ENCODE data around the gene LRCH4.
"Not testable (repeated sequence)": the region's sequence is repeated elsewhere in the genome, so short reads cannot be mapped to it uniquely, and the experiment has no call there.

Gene LRCH4

GRCh38 chr7:100540073-100540723, 45.7 kb downstream of the LRCH4 start:
- no peak for DNase-seq (ENCODE audit: low read depth)
- no peak for TF ChIP-seq CTCF (IDR thresholded peaks at IDR 0.05; ENCODE audit: insufficient read depth, low read depth, low read length, missing control alignments)
- peak overlapping the region; percentile 69 for H3K4me3 ChIP-seq (ENCODE audit: low read depth, low read length)

- H3K4me3 ChIP-seq (ENCODE audit: low read depth, low read length), result peak overlapping the region; percentile 69
- TF ChIP-seq CTCF (IDR thresholded peaks at IDR 0.05; ENCODE audit: insufficient read depth, low read depth, low read length, missing control alignments), result no peak
- DNase-seq (ENCODE audit: low read depth), result no peak
Observed at GRCh38 chr7:100539436-100540006, 46.4 kb downstream of the LRCH4 start.

GRCh38 chr7:100538654-100539435, 47.1 kb downstream of the LRCH4 start, which contains the start of gene AGFG2:
AGFG2 (plus strand) TSS chr7:100539203; CDS start chr7:100539347, 144 bp downstream.
- H3K4me3 ChIP-seq (ENCODE audit: low read depth, low read length), result peak within 1 kb of the TSS; percentile 87
- TF ChIP-seq CTCF (IDR thresholded peaks at IDR 0.05; ENCODE audit: insufficient read depth, low read depth, low read length, missing control alignments), result no peak
- DNase-seq (ENCODE audit: low read depth), result peak; percentile 100

GRCh38 chr7:100538348-100538653, 47.6 kb downstream of the LRCH4 start:
- DNase-seq (ENCODE audit: low read depth), result no peak
- no peak for TF ChIP-seq CTCF (IDR thresholded peaks at IDR 0.05; ENCODE audit: insufficient read depth, low read depth, low read length, missing control alignments)
- H3K4me3 ChIP-seq (ENCODE audit: low read depth, low read length), result peak overlapping the region; percentile 87

- not testable (repeated sequence) for H3K4me3 ChIP-seq (ENCODE audit: low read depth, low read length); DNase-seq (ENCODE audit: low read depth)
Observed at GRCh38 chr7:100536695-100537094, 49.2 kb downstream of the LRCH4 start.

GRCh38 chr7:100535982-100536381, 49.9 kb downstream of the LRCH4 start:
- not testable (repeated sequence) for DNase-seq (ENCODE audit: low read depth); H3K4me3 ChIP-seq (ENCODE audit: low read depth, low read length)

GRCh38 chr7:100532165-100533022, 53.5 kb downstream of the LRCH4 start:
- TF ChIP-seq CTCF (IDR thresholded peaks at IDR 0.05; ENCODE audit: insufficient read depth, low read depth, low read length, missing control alignments), result no peak
- no peak overlapping the region for H3K4me3 ChIP-seq (ENCODE audit: low read depth, low read length)
- no peak for DNase-seq (ENCODE audit: low read depth)

- DNase-seq (ENCODE audit: low read depth); H3K4me3 ChIP-seq (ENCODE audit: low read depth, low read length): not testable (repeated sequence)
Observed at GRCh38 chr7:100528108-100528866, 57.6 kb downstream of the LRCH4 start.

All from GM12865 (cell line).